IMR-90 (cell line): ENCODE data around the gene TXNDC8. TPM values are rescaled to one million over a fixed set of nuclear protein-coding genes. Genes with fewer than 3 reads are reported as not detected.

ENCODE experiments used
- ATAC-seq: fragments of 200-7000 bp; cut with Tn5 transposase; 2 replicates; pipeline ENCODE4 v1.9.1; 2020; ENCODE audit warnings: low read depth, mild to moderate bottlenecking, moderate library complexity
- BruUV-seq: library from RNA; stranded (reverse); fragments of 400-500 nt; replicated peaks from 2 replicates; lab custom pipeline; 2021; lab: Mats Ljungman, UMichigan
- CTCF ChIA-PET: fragments of 300-600 bp; formaldehyde crosslinking; extraction: SDS; loops from one replicate; lab custom pipeline; 2021; ENCODE audit warnings: antibody characterized with exemption; lab: Yijun Ruan, JAX
- POLR2A ChIA-PET: fragments of 300-600 bp; sonication (Branson Sonifier 250); formaldehyde crosslinking; loops from one replicate; lab custom pipeline; 2022; ENCODE audit warnings: antibody characterized with exemption; ENCODE audit not compliant: unreplicated experiment; lab: Charles Lee
- DNase-seq: peaks from one replicate; pipeline ENCODE4 v3.0.0; 2013
- H2AFZ ChIP-seq: replicated peaks from 2 replicates; pipeline ENCODE3; 2013; ENCODE audit warnings: low read length, mild to moderate bottlenecking; ENCODE audit not compliant: poor library complexity
- H2AK5ac ChIP-seq: 2 replicates; pipeline ENCODE4 v1.6.1; 2013; ENCODE audit warnings: low read depth, low read length, inconsistent platforms
- H2AK9ac ChIP-seq: replicated peaks from 2 replicates; pipeline ENCODE3; 2013; ENCODE audit warnings: mild to moderate bottlenecking, low read depth, low read length, moderate library complexity; ENCODE audit not compliant: poor library complexity
- H2BK120ac ChIP-seq: 2 replicates; pipeline ENCODE4 v1.6.1; 2013; ENCODE audit warnings: low read depth, low read length, inconsistent platforms
- H2BK15ac ChIP-seq: 3 replicates; pipeline ENCODE4 v1.6.1; 2013; ENCODE audit warnings: low read depth, low read length, inconsistent platforms
- H2BK20ac ChIP-seq: 2 replicates; pipeline ENCODE4 v1.6.1; 2013; ENCODE audit warnings: low read depth, mild to moderate bottlenecking, inconsistent platforms, low read length, moderate library complexity
- H2BK5ac ChIP-seq: 2 replicates; pipeline ENCODE4 v1.6.1; 2013; ENCODE audit warnings: mild to moderate bottlenecking, low read depth, low read length, inconsistent platforms; ENCODE audit not compliant: poor library complexity, severe bottlenecking
- H3K14ac ChIP-seq: replicated peaks from 2 replicates; pipeline ENCODE4 v1.6.1; 2013; ENCODE audit warnings: low read depth, low read length, inconsistent platforms
- H3K18ac ChIP-seq: 2 replicates; pipeline ENCODE4 v1.6.1; 2013; ENCODE audit warnings: low read depth, low read length, control low read depth
- H3K23ac ChIP-seq: 2 replicates; pipeline ENCODE4 v1.6.1; 2013; ENCODE audit warnings: low read depth, low read length, inconsistent platforms
- H3K27ac ChIP-seq: 2 replicates; pipeline ENCODE4 v1.5.1; 2013; ENCODE audit warnings: mild to moderate bottlenecking, control low read depth, low read length; ENCODE audit not compliant: insufficient read depth
- H3K27me3 ChIP-seq: 2 replicates; pipeline ENCODE4 v1.6.1; 2013; ENCODE audit warnings: low read length; ENCODE audit not compliant: control insufficient read depth, insufficient read depth
- H3K36me3 ChIP-seq: 2 replicates; pipeline ENCODE4 v1.6.1; 2013; ENCODE audit warnings: low read length, mixed read lengths; ENCODE audit not compliant: control insufficient read depth, insufficient read depth
- H3K4ac ChIP-seq: 2 replicates; pipeline ENCODE4 v1.6.1; 2013; ENCODE audit warnings: low read depth, low read length, inconsistent platforms
- H3K4me1 ChIP-seq: 2 replicates; pipeline ENCODE4 v1.6.1; 2013; ENCODE audit warnings: low read length, mixed read lengths; ENCODE audit not compliant: control insufficient read depth, insufficient read depth
- H3K4me2 ChIP-seq: 2 replicates; pipeline ENCODE4 v1.6.1; 2013; ENCODE audit warnings: low read depth, mild to moderate bottlenecking, control low read depth, low read length, moderate library complexity
- H3K4me3 ChIP-seq: 2 replicates; pipeline ENCODE4 v1.5.1; 2013; ENCODE audit warnings: low read depth, mild to moderate bottlenecking, control low read depth, low read length, moderate library complexity; ENCODE audit not compliant: insufficient read depth
- H3K56ac ChIP-seq: 2 replicates; pipeline ENCODE4 v1.6.1; 2013; ENCODE audit warnings: low read length, inconsistent platforms; ENCODE audit not compliant: insufficient read depth; ENCODE audit errors: extremely low read depth
- H3K79me1 ChIP-seq, 2 experiments: 2 replicates each; pipeline ENCODE4 v1.6.1; 2013; ENCODE audit warnings: low read length in 2 of 2, inconsistent platforms in 1 of 2, low read depth in 1 of 2
- H3K9ac ChIP-seq: 2 replicates; pipeline ENCODE4 v1.6.1; 2013; ENCODE audit warnings: low read depth, low read length, control low read depth
- H3K9me1 ChIP-seq: 2 replicates; pipeline ENCODE4 v1.6.1; 2013; ENCODE audit warnings: low read length, inconsistent platforms; ENCODE audit not compliant: insufficient read depth
- H3K9me3 ChIP-seq: 2 replicates; pipeline ENCODE4 v1.6.1; 2013; ENCODE audit warnings: low read length; ENCODE audit not compliant: control insufficient read depth, insufficient read depth
- H4K20me1 ChIP-seq: 2 replicates; pipeline ENCODE4 v1.6.1; 2013; ENCODE audit warnings: low read length, inconsistent platforms; ENCODE audit not compliant: insufficient read depth
- H4K5ac ChIP-seq: 2 replicates; pipeline ENCODE4 v1.6.1; 2013; ENCODE audit warnings: mild to moderate bottlenecking, low read depth, low read length, control low read depth
- H4K8ac ChIP-seq, 2 experiments: 2 replicates each; pipeline ENCODE4 v1.6.1; 2013; ENCODE audit warnings: low read depth in 2 of 2, low read length in 2 of 2, control low read depth in 1 of 2, inconsistent platforms in 1 of 2
- H4K91ac ChIP-seq: 2 replicates; pipeline ENCODE4 v1.6.1; 2013; ENCODE audit warnings: low read depth, low read length, inconsistent platforms; ENCODE audit not compliant: insufficient read depth
- FOS ChIP-seq: fragments of 150-350 bp; IDR thresholded peaks from 2 replicates; pipeline ENCODE4 v1.6.1; 2016; ENCODE audit warnings: low read depth, low read length
- MAZ ChIP-seq: IDR thresholded peaks from 2 replicates; pipeline ENCODE4 v1.6.1; 2012; ENCODE audit warnings: low read depth, mild to moderate bottlenecking, low read length, improper control_type of control experiment, moderate library complexity, borderline replicate concordance
- POLR2A ChIP-seq: IDR thresholded peaks from 2 replicates; pipeline ENCODE4 v1.6.1; 2012; ENCODE audit warnings: mild to moderate bottlenecking, low read depth, low read length
- RAD21 ChIP-seq: IDR thresholded peaks from 2 replicates; pipeline ENCODE4 v1.6.1; 2012; ENCODE audit warnings: low read length, improper control_type of control experiment
- WGBS, 2 experiments: methylation state at CpG; one replicate each; pipeline versions ENCODE4 v1.1.5 to v1.1.7; 2013; ENCODE audit warnings: missing lambda C conversion rate in 2 of 2; ENCODE audit not compliant: insufficient read length in 1 of 2; ENCODE audit errors: extremely low coverage in 2 of 2; 5-methylcytosine and 5-hydroxymethylcytosine counted together
- dilution Hi-C: fragments of 300-500 bp; cut with HindIII; formaldehyde crosslinking; loops from one replicate; pipeline ENCODE4 v1.14.3; 2018; ENCODE audit warnings: low sequenced_read_pairs; ENCODE audit not compliant: unreplicated experiment
- in situ Hi-C: fragments of 300-500 bp; cut with MboI; formaldehyde crosslinking; loops from 3 replicates; pipeline ENCODE4 v1.14.3; 2019; ENCODE audit warnings: low sequenced_read_pairs, inconsistent platforms, mixed read lengths
- intact Hi-C: fragments of 100-400 bp; cut with micrococcal nuclease; formaldehyde crosslinking; loops from 2 replicates; pipeline ENCODE4 v1.10.0; 2022
- polyA plus RNA-seq, 3 experiments: library from polyadenylated mRNA; depleted of rRNA; stranded (reverse); fragments of >200 nt; gene quantifications; 2 replicates each; pipeline ENCODE4 v1.2.3, GENCODE V29; 2012; ENCODE audit warnings: low replicate concordance in 1 of 3
- total RNA-seq: library from RNA; depleted of rRNA; stranded (reverse); fragments of >200 nt; gene quantifications from 2 replicates; pipeline ENCODE4 v1.2.3, GENCODE V29; 2012
- TF ChIP-seq, protein P1 (sequence below): fragments of 150-350 bp; IDR thresholded peaks from 2 replicates; pipeline ENCODE4 v1.6.1; 2017; ENCODE audit warnings: mild to moderate bottlenecking, antibody characterized with exemption, low read length, low read depth
- TF ChIP-seq, protein P2 (sequence below): fragments of 150-350 bp; IDR thresholded peaks from 2 replicates; pipeline ENCODE4 v1.6.1; 2016; ENCODE audit warnings: low read depth, mild to moderate bottlenecking, low read length, moderate library complexity, borderline replicate concordance

Gene TXNDC8
- total and polyA plus RNA-seq, 2 of the 4 experiments (the other 2 are of a cell fraction), result not detected

DNA sequence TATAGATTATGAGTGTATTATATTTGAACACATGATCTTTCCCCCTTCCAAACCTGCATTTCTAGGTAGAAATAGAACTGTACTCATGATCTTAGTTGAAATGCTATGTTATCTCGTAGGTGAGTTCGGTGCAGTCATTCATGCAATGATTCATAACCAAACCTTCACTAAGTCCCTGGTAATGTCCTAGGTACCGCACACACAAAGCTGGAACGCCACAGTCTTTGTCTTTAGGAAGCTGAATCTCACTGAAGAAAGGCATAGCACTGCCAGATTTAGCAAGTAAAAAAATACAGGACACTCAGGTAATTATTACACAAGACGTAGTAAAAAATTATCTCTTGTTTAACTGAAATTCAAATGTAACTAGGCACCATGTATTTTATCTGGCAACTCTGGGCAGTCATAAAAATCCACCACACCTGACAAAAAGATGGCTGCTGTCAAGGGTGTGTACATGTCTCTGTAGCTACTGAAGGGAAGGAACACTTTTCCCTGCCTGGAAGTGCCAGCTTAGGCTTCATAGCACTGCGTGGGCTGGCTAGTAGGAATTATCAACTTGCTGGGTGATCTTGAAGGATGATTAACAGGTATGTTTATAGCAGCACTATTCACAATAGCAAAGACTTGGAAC lies 53.3 kb downstream of the TXNDC8 start:
- Histone ChIP-seq H3K18ac (no peak overlapping the region), H4K20me1 (no peaks in the 10 kb centered on the region), H2AK5ac (no peak overlapping the region), H3K23ac (no peak overlapping the region), H3K79me1 (no peaks in the 10 kb centered on the region), H2BK20ac (no peak overlapping the region), H3K4me3 (no peak overlapping the region), H3K4ac (no peak overlapping the region), H2AFZ (no peak overlapping the region), H2BK15ac (no peak overlapping the region), H3K4me1 (peaks cover 2% of the 10 kb centered on the region; the same call in 1 of the 2 replicates), H3K9me1 (no peaks in the 10 kb centered on the region), H3K9ac (no peak overlapping the region), H4K8ac (no peak overlapping the region), H4K91ac (no peak overlapping the region), H2BK120ac (no peak overlapping the region), H2BK5ac (no peak overlapping the region), H4K5ac (no peak overlapping the region), H3K36me3 (no peaks in the 10 kb centered on the region), H3K4me2 (no peak overlapping the region), H3K56ac (no peak overlapping the region), H3K27ac (no peak overlapping the region), H3K27me3 (peaks cover 7% of the 10 kb centered on the region; the same call in 1 of the 2 replicates), H2AK9ac (no peak overlapping the region), H3K9me3 (no peaks in the 10 kb centered on the region), H3K14ac (no peak overlapping the region)
- in situ Hi-C loops (loop anchor here (25.0 kb wide), 1 partner anchor 328 kb away; no protein-coding TSS in a partner anchor), dilution Hi-C loops (no loop called here), intact Hi-C loops (no loop called here)
- DNase-seq (no peak), ATAC-seq (no peak)
- CTCF ChIA-PET, result no interaction called here
- POLR2A ChIA-PET, result no interaction called here
- TF ChIP-seq RAD21, result no peak
- no peak for TF ChIP-seq POLR2A
- TF ChIP-seq, protein P1, sequence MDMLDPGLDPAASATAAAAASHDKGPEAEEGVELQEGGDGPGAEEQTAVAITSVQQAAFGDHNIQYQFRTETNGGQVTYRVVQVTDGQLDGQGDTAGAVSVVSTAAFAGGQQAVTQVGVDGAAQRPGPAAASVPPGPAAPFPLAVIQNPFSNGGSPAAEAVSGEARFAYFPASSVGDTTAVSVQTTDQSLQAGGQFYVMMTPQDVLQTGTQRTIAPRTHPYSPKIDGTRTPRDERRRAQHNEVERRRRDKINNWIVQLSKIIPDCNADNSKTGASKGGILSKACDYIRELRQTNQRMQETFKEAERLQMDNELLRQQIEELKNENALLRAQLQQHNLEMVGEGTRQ, result no peak
- no peak for TF ChIP-seq FOS
- TF ChIP-seq, protein P2, sequence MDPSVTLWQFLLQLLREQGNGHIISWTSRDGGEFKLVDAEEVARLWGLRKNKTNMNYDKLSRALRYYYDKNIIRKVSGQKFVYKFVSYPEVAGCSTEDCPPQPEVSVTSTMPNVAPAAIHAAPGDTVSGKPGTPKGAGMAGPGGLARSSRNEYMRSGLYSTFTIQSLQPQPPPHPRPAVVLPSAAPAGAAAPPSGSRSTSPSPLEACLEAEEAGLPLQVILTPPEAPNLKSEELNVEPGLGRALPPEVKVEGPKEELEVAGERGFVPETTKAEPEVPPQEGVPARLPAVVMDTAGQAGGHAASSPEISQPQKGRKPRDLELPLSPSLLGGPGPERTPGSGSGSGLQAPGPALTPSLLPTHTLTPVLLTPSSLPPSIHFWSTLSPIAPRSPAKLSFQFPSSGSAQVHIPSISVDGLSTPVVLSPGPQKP, result no peak
- TF ChIP-seq MAZ, result no peak
- BruUV-seq, result no TSS peak
- WGBS, 2 experiments, result 80% methylated on average over 1 of the region's 6 CpGs; no CpG with 5 or more reads in 1 of the 2 experiments
